Loucy (cell line): Measurements from ENCODE around the gene SLF2.
A peak's percentile ranks its signal among the peaks of the same experiment; 100 is the strongest.

Experiments used
- H2AFZ ChIP-seq: fragments of 200-600 bp; sonication (generic); 2 replicates; pipeline ENCODE4 v1.6.0; 2016; ENCODE audit warnings: antibody characterized with exemption, mild to moderate bottlenecking, low read length, moderate library complexity
- H3F3A ChIP-seq: fragments of 200-600 bp; 2 replicates; pipeline ENCODE4 v1.6.0; 2016; ENCODE audit warnings: antibody characterized with exemption, low read depth, mild to moderate bottlenecking
- H3K27me3 ChIP-seq: fragments of 200-600 bp; sonication (generic); 2 replicates; pipeline ENCODE4 v1.6.1; 2014; ENCODE audit warnings: low read length, mild to moderate bottlenecking; ENCODE audit not compliant: insufficient read depth, poor library complexity, severe bottlenecking
- H3K36me3 ChIP-seq: fragments of 200-600 bp; sonication (generic); 2 replicates; pipeline ENCODE4 v1.6.1; 2016; ENCODE audit warnings: low read length; ENCODE audit not compliant: insufficient read depth
- H3K4me1 ChIP-seq: fragments of 200-600 bp; sonication (generic); 2 replicates; pipeline ENCODE4 v1.5.1; 2014; ENCODE audit warnings: low read length, mild to moderate bottlenecking; ENCODE audit not compliant: insufficient read depth, poor library complexity, severe bottlenecking
- H3K4me2 ChIP-seq: fragments of 200-600 bp; sonication (generic); 2 replicates; pipeline ENCODE4 v1.6.0; 2014; ENCODE audit warnings: antibody characterized with exemption, low read length, low read depth, mild to moderate bottlenecking; ENCODE audit not compliant: poor library complexity, severe bottlenecking
- H3K4me3 ChIP-seq: fragments of 200-600 bp; sonication (generic); 2 replicates; pipeline ENCODE4 v1.5.1; 2014; ENCODE audit warnings: low read length, mild to moderate bottlenecking, mixed read lengths; ENCODE audit not compliant: poor library complexity, severe bottlenecking
- H3K79me2 ChIP-seq: fragments of 200-600 bp; sonication (generic); 2 replicates; pipeline ENCODE4 v1.6.1; 2014; ENCODE audit warnings: low read length; ENCODE audit not compliant: insufficient read depth
- H3K9ac ChIP-seq: fragments of 200-600 bp; sonication (generic); 2 replicates; pipeline ENCODE4 v1.6.0; 2014; ENCODE audit warnings: mild to moderate bottlenecking, low read depth, low read length, moderate library complexity; ENCODE audit not compliant: poor library complexity, severe bottlenecking
- H3K9me2 ChIP-seq: fragments of 200-600 bp; sonication (generic); replicated peaks from 2 replicates; pipeline ENCODE4 v1.6.1; 2016; ENCODE audit warnings: low read depth, low read length, mixed read lengths
- H3K9me3 ChIP-seq: fragments of 200-600 bp; sonication (generic); 2 replicates; pipeline ENCODE4 v1.6.1; 2014; ENCODE audit warnings: mild to moderate bottlenecking, antibody characterized with exemption, low read length, low read depth; ENCODE audit not compliant: insufficient read depth
- H4K20me1 ChIP-seq: fragments of 200-600 bp; sonication (generic); 2 replicates; pipeline ENCODE4 v1.6.0; 2014; ENCODE audit warnings: antibody characterized with exemption, low read length, mild to moderate bottlenecking; ENCODE audit not compliant: insufficient read depth, poor library complexity, severe bottlenecking
- EZH2phosphoT487 ChIP-seq: fragments of 200-600 bp; IDR thresholded peaks from 2 replicates; pipeline ENCODE4 v1.6.1; 2018; ENCODE audit warnings: antibody characterized with exemption, mild to moderate bottlenecking, moderate library complexity, borderline replicate concordance
- TF ChIP-seq, protein P1 (sequence below): fragments of 200-600 bp; sonication (generic); conservative IDR thresholded peaks from 2 replicates; pipeline ENCODE4 v1.5.1; 2014; ENCODE audit warnings: mild to moderate bottlenecking, antibody characterized with exemption, low read length

Gene SLF2

DNA sequence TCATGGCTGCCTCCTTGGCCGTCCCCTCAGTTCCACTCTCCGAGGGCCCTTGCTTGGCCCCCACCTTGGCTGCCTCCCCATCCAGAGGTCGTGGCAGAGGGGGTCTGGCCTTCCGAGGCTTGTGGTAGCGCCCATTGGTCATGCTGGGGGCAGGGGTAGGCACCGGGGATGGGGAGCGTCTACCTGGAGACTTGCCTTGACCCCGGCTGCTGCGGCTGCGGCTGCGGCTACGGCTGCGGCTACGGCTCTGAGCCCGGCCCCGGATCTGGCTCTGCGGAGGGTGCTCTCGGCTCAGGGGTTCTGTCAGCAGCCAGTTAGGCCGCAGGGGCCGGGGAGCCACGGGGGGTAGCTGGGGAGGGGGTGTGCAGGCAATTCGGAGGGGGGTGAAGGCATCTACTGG is 97.6 kb downstream of the SLF2 start:
- TF ChIP-seq, protein P1, sequence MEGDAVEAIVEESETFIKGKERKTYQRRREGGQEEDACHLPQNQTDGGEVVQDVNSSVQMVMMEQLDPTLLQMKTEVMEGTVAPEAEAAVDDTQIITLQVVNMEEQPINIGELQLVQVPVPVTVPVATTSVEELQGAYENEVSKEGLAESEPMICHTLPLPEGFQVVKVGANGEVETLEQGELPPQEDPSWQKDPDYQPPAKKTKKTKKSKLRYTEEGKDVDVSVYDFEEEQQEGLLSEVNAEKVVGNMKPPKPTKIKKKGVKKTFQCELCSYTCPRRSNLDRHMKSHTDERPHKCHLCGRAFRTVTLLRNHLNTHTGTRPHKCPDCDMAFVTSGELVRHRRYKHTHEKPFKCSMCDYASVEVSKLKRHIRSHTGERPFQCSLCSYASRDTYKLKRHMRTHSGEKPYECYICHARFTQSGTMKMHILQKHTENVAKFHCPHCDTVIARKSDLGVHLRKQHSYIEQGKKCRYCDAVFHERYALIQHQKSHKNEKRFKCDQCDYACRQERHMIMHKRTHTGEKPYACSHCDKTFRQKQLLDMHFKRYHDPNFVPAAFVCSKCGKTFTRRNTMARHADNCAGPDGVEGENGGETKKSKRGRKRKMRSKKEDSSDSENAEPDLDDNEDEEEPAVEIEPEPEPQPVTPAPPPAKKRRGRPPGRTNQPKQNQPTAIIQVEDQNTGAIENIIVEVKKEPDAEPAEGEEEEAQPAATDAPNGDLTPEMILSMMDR, result no peak
- TF ChIP-seq EZH2phosphoT487, result no peak
- no peak overlapping the region for H3K4me2 ChIP-seq
- no peak overlapping the region for H3K4me3 ChIP-seq
- no peak overlapping the region for H2AFZ ChIP-seq
- H3K9me2 ChIP-seq, result no peaks in the 10 kb centered on the region
- H3K36me3 ChIP-seq, result peaks cover 12% of the 10 kb centered on the region; the same call in 1 of the 2 replicates
- no peaks in the 10 kb centered on the region for H3K9me3 ChIP-seq
- no peaks in the 10 kb centered on the region for H3F3A ChIP-seq
- no peaks in the 10 kb centered on the region for H3K79me2 ChIP-seq
- H4K20me1 ChIP-seq, result no peaks in the 10 kb centered on the region
- no peak overlapping the region for H3K9ac ChIP-seq
- H3K4me1 ChIP-seq, result no peaks in the 10 kb centered on the region
- H3K27me3 ChIP-seq, result no peaks in the 10 kb centered on the region

DNA sequence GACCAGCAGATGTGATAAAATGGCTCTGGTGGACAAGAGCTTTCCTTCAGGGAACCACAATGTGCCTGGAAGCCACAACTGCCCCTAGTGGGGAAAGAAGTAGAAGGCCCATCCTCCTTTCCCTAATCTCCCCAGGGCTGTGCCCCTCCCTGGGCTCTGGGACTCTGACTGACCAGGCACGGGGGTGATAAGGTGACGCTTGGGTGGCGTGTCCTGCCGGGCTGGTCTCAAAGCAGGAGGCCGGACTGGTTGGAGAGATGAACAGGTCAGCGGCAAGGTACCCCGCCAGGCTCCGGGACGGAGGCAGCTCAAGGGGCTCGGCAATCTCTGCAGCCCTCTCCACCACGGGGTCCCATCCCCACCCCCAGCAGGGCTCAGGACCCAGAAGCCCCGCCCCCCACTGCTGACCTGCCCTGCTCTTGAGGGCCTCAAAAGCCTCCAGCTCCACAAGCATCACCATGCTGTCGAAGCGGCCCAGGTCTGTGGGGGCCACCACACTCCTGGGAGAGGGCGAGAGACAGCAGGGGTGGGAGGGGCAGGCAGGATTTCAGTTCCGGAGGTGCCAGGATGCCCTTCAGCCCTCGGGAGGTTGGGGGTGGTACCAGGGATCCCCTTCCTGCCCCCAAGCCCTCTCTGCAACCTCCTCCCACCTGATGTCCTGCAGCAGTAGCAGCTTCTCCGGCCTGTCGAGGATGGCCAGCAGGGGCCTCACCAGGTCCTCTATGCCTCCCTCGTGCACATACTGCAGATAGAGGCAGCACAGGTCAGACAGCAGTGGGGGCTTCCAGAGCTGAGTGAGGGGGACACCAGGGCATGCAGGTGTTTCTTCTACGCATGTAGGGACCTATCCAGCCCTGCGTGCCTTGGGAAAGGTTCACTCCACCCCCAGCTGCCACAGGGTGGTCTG is 99.0 kb downstream of the SLF2 start:
- H3K9me2 ChIP-seq, result no peaks in the 10 kb centered on the region
- peaks cover 4% of the 10 kb centered on the region; the same call in 1 of the 2 replicates for H3K36me3 ChIP-seq
- no peaks in the 10 kb centered on the region for H3F3A ChIP-seq
- H3K9ac ChIP-seq, result no peak overlapping the region
- no peaks in the 10 kb centered on the region for H3K9me3 ChIP-seq
- H2AFZ ChIP-seq, result no peak overlapping the region
- H3K4me3 ChIP-seq, result no peak overlapping the region
- no peak overlapping the region for H3K4me2 ChIP-seq
- H4K20me1 ChIP-seq, result no peaks in the 10 kb centered on the region
- no peaks in the 10 kb centered on the region for H3K79me2 ChIP-seq
- no peaks in the 10 kb centered on the region for H3K4me1 ChIP-seq
- TF ChIP-seq EZH2phosphoT487, result no peak
- TF ChIP-seq, protein P1, result peak; percentile 29
- no peaks in the 10 kb centered on the region for H3K27me3 ChIP-seq

DNA sequence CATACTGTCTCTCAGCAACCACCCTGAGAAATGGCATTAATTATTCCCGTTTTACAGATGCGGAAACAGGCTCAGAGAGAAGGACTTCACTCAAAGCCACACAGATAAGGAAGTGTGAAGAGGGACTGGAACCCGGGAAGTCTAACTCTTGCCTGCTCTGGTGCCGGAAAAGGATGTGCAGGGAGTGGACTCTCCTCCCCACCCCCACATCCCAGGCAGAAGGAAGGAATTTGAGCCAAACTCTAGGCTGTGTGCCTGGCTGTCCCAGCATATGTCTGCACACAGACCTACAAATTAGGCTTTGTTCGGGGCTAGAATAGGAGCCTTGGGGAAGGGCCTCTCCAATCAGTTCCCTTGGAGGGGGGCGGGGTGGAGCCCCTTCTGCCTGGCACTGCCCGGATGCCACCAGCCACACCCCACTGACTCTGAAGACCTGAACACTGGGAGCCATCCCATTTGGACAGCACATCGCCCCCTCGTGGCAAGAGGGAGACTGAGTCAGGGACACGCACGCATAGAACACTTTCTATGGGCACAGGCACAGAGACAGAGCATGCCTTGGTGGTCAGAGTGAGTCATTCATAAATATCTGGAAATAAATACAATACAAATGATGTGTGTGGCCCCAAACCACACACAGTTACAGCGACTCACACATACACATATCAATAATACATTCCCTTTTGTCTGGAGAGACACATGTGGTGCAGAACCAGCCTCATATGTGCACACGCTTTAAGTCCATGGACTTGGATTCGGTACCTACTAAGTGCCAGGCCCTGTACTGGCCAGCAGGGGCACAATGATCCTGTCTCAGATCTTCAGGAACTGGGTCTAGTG is 100.0 kb downstream of the SLF2 start:
- Histone ChIP-seq H3K9me3 (no peaks in the 10 kb centered on the region), H3K4me2 (peak overlapping the region; percentile 44), H3K4me1 (no peaks in the 10 kb centered on the region), H4K20me1 (no peaks in the 10 kb centered on the region), H3K79me2 (no peaks in the 10 kb centered on the region), H3K9ac (no peak overlapping the region), H3F3A (no peaks in the 10 kb centered on the region), H3K27me3 (no peaks in the 10 kb centered on the region), H3K36me3 (no peaks in the 10 kb centered on the region), H3K9me2 (no peaks in the 10 kb centered on the region), H3K4me3 (peak overlapping the region; percentile 9), H2AFZ (peak overlapping the region; percentile 38; the same call in 1 of the 2 replicates)
- TF ChIP-seq EZH2phosphoT487, result no peak
- TF ChIP-seq, protein P1, result peak; percentile 91
